ACC112 (cell line): ENCODE data around the gene GRK5.

Experiments used
- H2AFZ ChIP-seq: fragments of 200-600 bp; sonication (generic); one replicate; pipeline ENCODE4 v1.6.0; 2017; ENCODE audit warnings: antibody characterized with exemption, low read length; ENCODE audit not compliant: unreplicated experiment
- H3K27ac ChIP-seq: fragments of 200-600 bp; sonication (generic); 2 replicates; pipeline ENCODE4 v1.5.1; 2014; ENCODE audit warnings: low read depth, mild to moderate bottlenecking, antibody characterized with exemption, low read length, moderate library complexity
- H3K27me3 ChIP-seq: fragments of 200-600 bp; sonication (generic); 2 replicates; pipeline ENCODE4 v1.6.1; 2014; ENCODE audit warnings: mild to moderate bottlenecking, antibody characterized with exemption, low read length, moderate library complexity, mixed read lengths; ENCODE audit not compliant: insufficient read depth
- H3K36me3 ChIP-seq: fragments of 200-600 bp; sonication (generic); 2 replicates; pipeline ENCODE4 v1.6.1; 2016; ENCODE audit warnings: mild to moderate bottlenecking, antibody characterized with exemption, low read length, moderate library complexity, mixed read lengths; ENCODE audit not compliant: insufficient read depth
- H3K4me1 ChIP-seq: fragments of 200-600 bp; sonication (generic); one replicate; pipeline ENCODE4 v1.6.1; 2016; ENCODE audit warnings: low read length, mixed read lengths; ENCODE audit not compliant: insufficient read depth, unreplicated experiment, control insufficient read depth
- H3K4me3 ChIP-seq: fragments of 200-600 bp; sonication (generic); 2 replicates; pipeline ENCODE4 v1.5.1; 2014; ENCODE audit warnings: mild to moderate bottlenecking, low read depth, low read length
- H3K79me2 ChIP-seq: fragments of 200-600 bp; sonication (generic); one replicate; pipeline ENCODE4 v1.6.0; 2016; ENCODE audit warnings: low read length; ENCODE audit not compliant: control insufficient read depth, unreplicated experiment, insufficient read depth

Gene GRK5

GRCh38 chr10:119286983-119287633 lies 79.7 kb downstream of the GRK5 start:
- no peaks in the 10 kb centered on the region for H3K79me2 ChIP-seq
- H3K27me3 ChIP-seq, result no peaks in the 10 kb centered on the region
- no peaks in the 10 kb centered on the region for H3K36me3 ChIP-seq
- peaks cover 18% of the 10 kb centered on the region for H3K4me1 ChIP-seq
- no peak overlapping the region for H3K27ac ChIP-seq
- no peak overlapping the region for H3K4me3 ChIP-seq
- H2AFZ ChIP-seq, result no peak overlapping the region

- H3K36me3 ChIP-seq, result no peaks in the 10 kb centered on the region
- no peaks in the 10 kb centered on the region for H3K79me2 ChIP-seq
- no peak overlapping the region for H3K4me3 ChIP-seq
- H3K27ac ChIP-seq, result no peak overlapping the region
- no peaks in the 10 kb centered on the region for H3K27me3 ChIP-seq
- no peak overlapping the region for H2AFZ ChIP-seq
- H3K4me1 ChIP-seq, result peaks cover 18% of the 10 kb centered on the region
Observed at GRCh38 chr10:119288574-119289001, 81.2 kb downstream of the GRK5 start.

GRCh38 chr10:119289227-119289920 lies 82.0 kb downstream of the GRK5 start:
- Histone ChIP-seq H3K36me3 (no peaks in the 10 kb centered on the region), H3K27ac (no peak overlapping the region), H3K4me1 (peaks cover 18% of the 10 kb centered on the region)

GRCh38 chr10:119290301-119291048 lies 83.1 kb downstream of the GRK5 start:
- no peak overlapping the region for H3K27ac ChIP-seq
- no peak overlapping the region for H3K4me3 ChIP-seq

More at GRCh38 chr10:119289227-119289920, 82.0 kb downstream of the GRK5 start:
- H3K4me3 ChIP-seq, result no peak overlapping the region
- H3K79me2 ChIP-seq, result no peaks in the 10 kb centered on the region
- H3K27me3 ChIP-seq, result no peaks in the 10 kb centered on the region
- no peak overlapping the region for H2AFZ ChIP-seq

GRCh38 chr10:119291223-119291900 lies 84.0 kb downstream of the GRK5 start:
- Histone ChIP-seq H3K4me1 (peaks cover 2% of the 10 kb centered on the region), H3K79me2 (no peaks in the 10 kb centered on the region), H3K4me3 (no peak overlapping the region), H3K36me3 (no peaks in the 10 kb centered on the region), H2AFZ (no peak overlapping the region), H3K27me3 (no peaks in the 10 kb centered on the region), H3K27ac (no peak overlapping the region)

More at GRCh38 chr10:119290301-119291048, 83.1 kb downstream of the GRK5 start:
- H3K36me3 ChIP-seq, result no peaks in the 10 kb centered on the region
- no peak overlapping the region for H2AFZ ChIP-seq
- no peaks in the 10 kb centered on the region for H3K27me3 ChIP-seq
- H3K79me2 ChIP-seq, result no peaks in the 10 kb centered on the region
- peaks cover 11% of the 10 kb centered on the region for H3K4me1 ChIP-seq

GRCh38 chr10:119292968-119293760 lies 85.8 kb downstream of the GRK5 start:
- no peaks in the 10 kb centered on the region for H3K4me1 ChIP-seq
- no peaks in the 10 kb centered on the region for H3K79me2 ChIP-seq
- no peaks in the 10 kb centered on the region for H3K27me3 ChIP-seq
- H3K36me3 ChIP-seq, result no peaks in the 10 kb centered on the region
- H3K27ac ChIP-seq, result no peak overlapping the region
- H3K4me3 ChIP-seq, result no peak overlapping the region
- H2AFZ ChIP-seq, result no peak overlapping the region

- Histone ChIP-seq H2AFZ (no peak overlapping the region), H3K79me2 (no peaks in the 10 kb centered on the region), H3K4me3 (no peak overlapping the region), H3K27me3 (no peaks in the 10 kb centered on the region), H3K36me3 (no peaks in the 10 kb centered on the region), H3K27ac (no peak overlapping the region), H3K4me1 (no peaks in the 10 kb centered on the region)
Observed at GRCh38 chr10:119296703-119297102, 89.3 kb downstream of the GRK5 start.

GRCh38 chr10:119297207-119297968 lies 90.0 kb downstream of the GRK5 start:
- Histone ChIP-seq H3K4me3 (no peak overlapping the region), H3K79me2 (no peaks in the 10 kb centered on the region), H3K27ac (no peak overlapping the region), H2AFZ (no peak overlapping the region), H3K36me3 (no peaks in the 10 kb centered on the region), H3K27me3 (no peaks in the 10 kb centered on the region), H3K4me1 (no peaks in the 10 kb centered on the region)

GRCh38 chr10:119298810-119299209 lies 91.4 kb downstream of the GRK5 start:
- Histone ChIP-seq H3K27me3 (no peaks in the 10 kb centered on the region), H3K27ac (no peak overlapping the region), H3K4me3 (no peak overlapping the region), H3K4me1 (no peaks in the 10 kb centered on the region), H3K36me3 (no peaks in the 10 kb centered on the region), H3K79me2 (no peaks in the 10 kb centered on the region), H2AFZ (no peak overlapping the region)
